GM19324 (cell line): ENCODE measurements around the gene FAM193A.
"Not testable (repeated sequence)": the region's sequence is repeated elsewhere in the genome, so short reads cannot be mapped to it uniquely, and the experiment has no call there.

Source experiments
- ATAC-seq: cut with Tn5 transposase; IDR thresholded peaks from one replicate; pipeline ENCODE4 v1.9.1; 2021; ENCODE audit warnings: mild to moderate bottlenecking, moderate library complexity; ENCODE audit not compliant: unreplicated experiment, low FRiP score

The FAM193A gene

GRCh38 chr4:2607822-2608221, 71.4 kb downstream of the FAM193A start:
- no peak for ATAC-seq

- ATAC-seq: no peak
Observed at GRCh38 chr4:2608291-2608690, 71.8 kb downstream of the FAM193A start.

GRCh38 chr4:2615821-2616220, 79.4 kb downstream of the FAM193A start:
- no peak for ATAC-seq

- no peak for ATAC-seq
Observed at GRCh38 chr4:2617955-2618354, 81.5 kb downstream of the FAM193A start.

GRCh38 chr4:2618729-2619128, 82.3 kb downstream of the FAM193A start:
- not testable (repeated sequence) for ATAC-seq

- no peak for ATAC-seq
Observed at GRCh38 chr4:2619459-2619858, 83.0 kb downstream of the FAM193A start.

- no peak for ATAC-seq
Observed at GRCh38 chr4:2621419-2621818, 85.0 kb downstream of the FAM193A start.

- no peak for ATAC-seq
Observed at GRCh38 chr4:2623442-2623841, 87.0 kb downstream of the FAM193A start.

GRCh38 chr4:2624782-2625530, 88.5 kb downstream of the FAM193A start:
- ATAC-seq: no peak

- ATAC-seq: no peak
Observed at GRCh38 chr4:2626231-2626630, 89.8 kb downstream of the FAM193A start.

GRCh38 chr4:2630556-2631273, 94.3 kb downstream of the FAM193A start:
- no peak for ATAC-seq

GRCh38 chr4:2634014-2634413, 97.6 kb downstream of the FAM193A start:
- ATAC-seq: no peak

- no peak for ATAC-seq
Observed at GRCh38 chr4:2636331-2636730, 99.9 kb downstream of the FAM193A start.

- ATAC-seq: not testable (repeated sequence)
Observed at GRCh38 chr4:2636994-2637393, 100.5 kb downstream of the FAM193A start.

GRCh38 chr4:2637956-2638552, 101.6 kb downstream of the FAM193A start:
- ATAC-seq: no peak

- no peak for ATAC-seq
Observed at GRCh38 chr4:2638730-2639129, 102.3 kb downstream of the FAM193A start.

- no peak for ATAC-seq
Observed at GRCh38 chr4:2642968-2643367, 106.5 kb downstream of the FAM193A start.

- no peak for ATAC-seq
Observed at GRCh38 chr4:2643555-2643954, 107.1 kb downstream of the FAM193A start.

- ATAC-seq: no peak
Observed at GRCh38 chr4:2646396-2647149, 110.1 kb downstream of the FAM193A start.

- ATAC-seq: no peak
Observed at GRCh38 chr4:2647403-2648158, 111.1 kb downstream of the FAM193A start.
